Lower leg skin (tissue), 4 donors: Measurements from ENCODE around the gene CDC25C. TPM values are rescaled to one million over a fixed set of nuclear protein-coding genes. Genes with fewer than 3 reads are reported as not detected.

Source experiments
- DNase-seq, 2 donors: peaks; one replicate each; pipeline ENCODE4 v3.0.0-alpha.2; 2019; ENCODE audit warnings: low spot score in 2 of 2
- H3K4me3 ChIP-seq: fragments of 200-600 bp; sonication (generic); 2 replicates; pipeline ENCODE4 v1.5.1; 2017; ENCODE audit warnings: mild to moderate bottlenecking, low read depth; ENCODE audit not compliant: poor library complexity, severe bottlenecking
- POLR2A ChIP-seq, 2 donors: fragments of 450-650 bp; IDR thresholded peaks; one replicate each; pipeline ENCODE4 v1.6.1; 2016 to 2017; ENCODE audit warnings: antibody characterized with exemption in 2 of 2, mild to moderate bottlenecking in 1 of 2, moderate library complexity in 1 of 2
- WGBS, 2 donors: methylation state at CpG; one replicate each; pipeline ENCODE4 v1.1.5; 2018; 5-methylcytosine and 5-hydroxymethylcytosine counted together
- intact Hi-C: fragments of 100-400 bp; cut with DNase I; formaldehyde crosslinking; loops from one replicate; pipeline ENCODE4 v1.15.0; 2023; ENCODE audit warnings: low total_unique reads
- total RNA-seq, 4 donors: library from RNA; depleted of rRNA; stranded (reverse); fragments of >200 nt; gene quantifications; one replicate each; pipeline ENCODE4 v1.1.0, GENCODE V29; 2016
- TF ChIP-seq, protein P1 (sequence below), 3 donors: fragments of 450-650 bp; IDR thresholded peaks; one replicate each; pipeline ENCODE4 v1.5.1; 2016; ENCODE audit warnings: antibody characterized with exemption in 3 of 3, mild to moderate bottlenecking in 3 of 3, moderate library complexity in 2 of 3

Gene CDC25C
- total RNA-seq, 4 donors from 2014 or later: 0.34 to 1.4 (median 0.69) TPM; not detected in 1

DNA sequence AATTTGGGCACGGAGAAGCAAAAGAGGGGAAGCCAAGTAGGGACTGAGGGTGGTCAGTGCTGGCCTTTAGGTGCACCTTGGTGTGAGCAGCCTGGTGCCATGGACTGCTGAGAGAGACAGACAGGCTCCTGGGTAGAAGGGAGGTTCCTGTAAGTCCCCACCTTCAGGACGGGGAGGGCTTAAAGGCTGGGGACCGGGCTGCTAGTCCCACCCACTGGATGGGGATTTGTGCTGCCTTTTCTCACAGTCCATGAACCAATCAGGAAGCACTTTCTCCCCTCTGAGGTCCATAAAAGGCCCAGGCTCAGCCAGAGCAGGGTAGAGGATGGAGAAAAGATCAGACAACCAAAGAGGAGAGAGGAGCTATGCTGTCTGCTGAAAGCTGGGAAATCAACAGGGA is 15.2 kb downstream of the CDC25C start:
- no peak overlapping the region for H3K4me3 ChIP-seq
- WGBS, 2 donors: 76 to 88% methylated on average over 3 of the region's 3 CpGs
- DNase-seq: peak in 1 of 2 donors; percentile 70
- TF ChIP-seq, protein P1, sequence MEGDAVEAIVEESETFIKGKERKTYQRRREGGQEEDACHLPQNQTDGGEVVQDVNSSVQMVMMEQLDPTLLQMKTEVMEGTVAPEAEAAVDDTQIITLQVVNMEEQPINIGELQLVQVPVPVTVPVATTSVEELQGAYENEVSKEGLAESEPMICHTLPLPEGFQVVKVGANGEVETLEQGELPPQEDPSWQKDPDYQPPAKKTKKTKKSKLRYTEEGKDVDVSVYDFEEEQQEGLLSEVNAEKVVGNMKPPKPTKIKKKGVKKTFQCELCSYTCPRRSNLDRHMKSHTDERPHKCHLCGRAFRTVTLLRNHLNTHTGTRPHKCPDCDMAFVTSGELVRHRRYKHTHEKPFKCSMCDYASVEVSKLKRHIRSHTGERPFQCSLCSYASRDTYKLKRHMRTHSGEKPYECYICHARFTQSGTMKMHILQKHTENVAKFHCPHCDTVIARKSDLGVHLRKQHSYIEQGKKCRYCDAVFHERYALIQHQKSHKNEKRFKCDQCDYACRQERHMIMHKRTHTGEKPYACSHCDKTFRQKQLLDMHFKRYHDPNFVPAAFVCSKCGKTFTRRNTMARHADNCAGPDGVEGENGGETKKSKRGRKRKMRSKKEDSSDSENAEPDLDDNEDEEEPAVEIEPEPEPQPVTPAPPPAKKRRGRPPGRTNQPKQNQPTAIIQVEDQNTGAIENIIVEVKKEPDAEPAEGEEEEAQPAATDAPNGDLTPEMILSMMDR (IDR thresholded peaks at IDR 0.05): no peak
- TF ChIP-seq POLR2A (IDR thresholded peaks at IDR 0.05): no peak
- intact Hi-C loops: no loop called here

GRCh38 chr5:138315751-138316278 is 15.8 kb downstream of the CDC25C start:
- no peak overlapping the region for H3K4me3 ChIP-seq
- peak in 1 of 2 donors; percentile 53 for DNase-seq
- TF ChIP-seq, protein P1 (IDR thresholded peaks at IDR 0.05): no peak
- TF ChIP-seq POLR2A (IDR thresholded peaks at IDR 0.05): no peak
- WGBS, 2 donors: 91 to 92% methylated on average over 6 to 7 of the region's 7 CpGs
- intact Hi-C loops: no loop called here

DNA sequence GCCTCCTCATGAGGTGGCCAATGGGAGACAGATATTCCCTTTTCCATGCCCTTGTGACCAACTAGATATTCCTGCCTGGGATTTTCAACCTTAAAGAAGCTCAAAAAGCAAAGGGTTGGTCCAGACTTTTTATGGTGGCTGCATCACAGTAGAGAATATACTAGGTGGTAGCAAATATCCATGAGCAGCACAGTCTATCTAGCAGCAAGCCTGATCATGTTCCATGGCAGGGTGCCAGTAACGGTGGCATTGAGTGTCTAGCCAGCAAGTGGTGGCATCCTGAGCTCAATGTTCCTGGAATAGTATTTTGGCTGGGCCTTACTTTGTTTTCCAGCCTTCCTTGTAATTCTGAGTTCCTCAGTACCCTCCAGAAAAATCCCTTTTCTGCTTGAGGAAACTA is 25.8 kb downstream of the CDC25C start:
- peak; percentile 20 to 81 for DNase-seq
- intact Hi-C loops: no loop called here
- TF ChIP-seq, protein P1 (IDR thresholded peaks at IDR 0.05): no peak
- no peak for TF ChIP-seq POLR2A (IDR thresholded peaks at IDR 0.05)
- WGBS, 2 donors: 40 to 46% methylated on average over 1 of the region's 1 CpG
- no peak overlapping the region for H3K4me3 ChIP-seq

- intact Hi-C loops: no loop called here
- TF ChIP-seq, protein P1 (IDR thresholded peaks at IDR 0.05): no peak
- no peak for TF ChIP-seq POLR2A (IDR thresholded peaks at IDR 0.05)
- WGBS, 2 donors: 78 to 84% methylated on average over 6 of the region's 6 CpGs
- H3K4me3 ChIP-seq: no peak overlapping the region
- peak in 1 of 2 donors; percentile 20 for DNase-seq
Measured at GRCh38 chr5:138303372-138303771, 28.2 kb downstream of the CDC25C start.

- no peak overlapping the region for H3K4me3 ChIP-seq
- TF ChIP-seq POLR2A (IDR thresholded peaks at IDR 0.05): no peak
- TF ChIP-seq, protein P1 (IDR thresholded peaks at IDR 0.05): no peak
- no peak for DNase-seq
- 91 to 92% methylated on average over 3 of the region's 3 CpGs for WGBS, 2 donors
- intact Hi-C loops: no loop called here
Measured at GRCh38 chr5:138289296-138289695, 42.3 kb downstream of the CDC25C start.

DNA sequence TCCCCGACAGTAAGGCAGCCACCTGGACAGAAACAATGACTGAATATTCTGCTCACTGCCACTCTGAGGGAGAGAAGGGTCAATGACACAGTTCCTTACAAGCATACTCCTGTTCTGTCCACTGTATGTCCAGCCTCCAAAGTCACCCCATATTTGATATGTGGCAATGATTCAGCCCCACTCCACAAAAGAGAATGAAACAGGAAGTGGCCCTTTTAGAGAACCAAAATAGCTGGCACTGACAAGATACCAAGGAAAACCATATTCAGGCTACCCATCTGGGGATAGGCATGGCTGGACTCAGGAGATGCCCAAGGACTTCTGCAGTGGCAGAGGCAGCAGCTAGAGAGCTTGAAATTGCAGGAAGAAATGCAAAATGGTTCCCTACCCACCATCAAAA is 44.4 kb downstream of the CDC25C start:
- TF ChIP-seq, protein P1 (IDR thresholded peaks at IDR 0.05): no peak
- TF ChIP-seq POLR2A (IDR thresholded peaks at IDR 0.05): no peak
- 96 to 100% methylated on average over 1 of the region's 1 CpG for WGBS, 2 donors
- H3K4me3 ChIP-seq: no peak overlapping the region
- no peak for DNase-seq
- intact Hi-C loops: no loop called here
